Ascending aorta (tissue), 2 donors: ENCODE data around the gene MYO9B. TPM values are rescaled to one million over a fixed set of nuclear protein-coding genes. Genes with fewer than 3 reads are reported as not detected.
A peak's percentile ranks its signal among the peaks of the same experiment; 100 is the strongest.

Experiments
- DNase-seq, 2 donors: peaks; one replicate each; pipeline ENCODE4 v3.0.0-alpha.2; 2019; ENCODE audit warnings: low spot score in 2 of 2
- H3K27ac ChIP-seq, 2 donors: fragments of 200-600 bp; sonication (generic); one replicate each; pipeline ENCODE4 v1.5.1; 2016 to 2017; ENCODE audit warnings: mild to moderate bottlenecking in 1 of 2
- H3K27me3 ChIP-seq: fragments of 200-600 bp; sonication (generic); one replicate; pipeline ENCODE4 v1.5.1; 2017
- H3K36me3 ChIP-seq, 2 donors: fragments of 200-600 bp; sonication (generic); one replicate each; pipeline ENCODE4 v1.5.1; 2016
- H3K4me1 ChIP-seq, 2 donors: fragments of 200-600 bp; sonication (generic); one replicate each; pipeline ENCODE4 v1.5.1; 2016 to 2017; ENCODE audit warnings: mild to moderate bottlenecking in 1 of 2
- H3K4me3 ChIP-seq, 2 donors: fragments of 200-600 bp; sonication (generic); one replicate each; pipeline ENCODE4 v1.5.1; 2016 to 2017; ENCODE audit warnings: mild to moderate bottlenecking in 1 of 2
- H3K9me3 ChIP-seq, 2 donors: fragments of 200-600 bp; sonication (generic); one replicate each; pipeline ENCODE4 v1.5.1; 2016
- intact Hi-C: fragments of 100-400 bp; cut with DNase I; formaldehyde crosslinking; loops from one replicate; pipeline ENCODE4 v1.15.1; 2023
- total RNA-seq: library from RNA; depleted of rRNA; stranded (reverse); fragments of >200 nt; gene quantifications from one replicate; pipeline ENCODE4 v1.1.0, GENCODE V29; 2016
- TF ChIP-seq, protein P1 (sequence below), 3 experiments: fragments of 200-600 bp in 2 of 3; fragments of 450-650 bp in 1 of 3; sonication (generic) in 2 of 3; IDR thresholded peaks; one replicate each; pipeline ENCODE4 v1.5.1; 2016 to 2019; ENCODE audit warnings: antibody characterized with exemption in 3 of 3, mild to moderate bottlenecking in 1 of 3, moderate library complexity in 1 of 3

The MYO9B gene
- total RNA-seq, 1 donor from 2014 or later: 182 TPM

DNA sequence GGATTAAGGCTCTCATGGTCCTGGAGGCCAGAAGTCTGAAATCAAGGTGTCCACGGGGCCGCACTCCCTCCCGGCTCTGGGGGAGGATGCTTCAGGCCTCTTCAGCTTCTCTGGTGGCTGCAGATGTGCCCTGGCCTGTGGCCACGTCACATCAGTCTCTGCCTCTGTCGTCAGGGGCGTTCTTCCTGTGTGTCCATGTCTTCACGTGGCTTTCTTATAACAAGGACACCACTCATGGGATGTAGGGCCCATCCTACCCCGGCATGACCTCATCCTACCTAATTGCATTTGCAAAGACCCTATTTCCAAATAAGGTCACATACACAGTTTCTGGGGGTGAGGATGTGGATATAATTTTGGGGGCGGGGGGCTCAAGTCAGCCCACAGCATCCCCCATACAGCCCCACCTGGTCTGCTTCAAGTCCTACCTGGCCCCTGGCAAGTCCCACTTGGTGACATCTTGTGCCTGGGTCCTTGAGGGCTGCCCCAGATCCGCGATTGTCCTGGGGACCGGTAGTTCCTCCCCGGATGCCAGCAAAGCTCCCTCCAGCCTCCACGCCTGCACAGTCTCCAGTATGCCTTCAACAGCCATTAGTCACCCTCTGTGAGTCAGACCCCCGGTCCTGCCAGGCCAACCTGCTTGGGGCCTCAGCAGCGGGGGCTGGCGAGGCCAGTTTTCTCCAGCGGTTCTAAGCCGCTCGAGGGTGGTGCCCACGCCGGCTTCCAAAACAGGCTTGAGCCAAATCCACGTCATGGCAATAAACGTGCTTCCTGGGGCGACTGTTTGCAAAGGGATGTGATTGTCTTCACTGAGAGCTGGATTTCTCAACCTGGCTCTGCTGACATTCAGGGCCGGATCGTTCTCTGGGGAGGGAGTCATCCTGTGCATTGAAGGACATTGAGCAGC lies 32.2 kb downstream of the MYO9B start:
- no peaks in the 10 kb centered on the region for H3K27me3 ChIP-seq
- peaks cover 26 to 28% of the 10 kb centered on the region in 2 donors for H3K36me3 ChIP-seq
- peak overlapping the region; percentile 91 to 94 for H3K27ac ChIP-seq
- TF ChIP-seq, protein P1, sequence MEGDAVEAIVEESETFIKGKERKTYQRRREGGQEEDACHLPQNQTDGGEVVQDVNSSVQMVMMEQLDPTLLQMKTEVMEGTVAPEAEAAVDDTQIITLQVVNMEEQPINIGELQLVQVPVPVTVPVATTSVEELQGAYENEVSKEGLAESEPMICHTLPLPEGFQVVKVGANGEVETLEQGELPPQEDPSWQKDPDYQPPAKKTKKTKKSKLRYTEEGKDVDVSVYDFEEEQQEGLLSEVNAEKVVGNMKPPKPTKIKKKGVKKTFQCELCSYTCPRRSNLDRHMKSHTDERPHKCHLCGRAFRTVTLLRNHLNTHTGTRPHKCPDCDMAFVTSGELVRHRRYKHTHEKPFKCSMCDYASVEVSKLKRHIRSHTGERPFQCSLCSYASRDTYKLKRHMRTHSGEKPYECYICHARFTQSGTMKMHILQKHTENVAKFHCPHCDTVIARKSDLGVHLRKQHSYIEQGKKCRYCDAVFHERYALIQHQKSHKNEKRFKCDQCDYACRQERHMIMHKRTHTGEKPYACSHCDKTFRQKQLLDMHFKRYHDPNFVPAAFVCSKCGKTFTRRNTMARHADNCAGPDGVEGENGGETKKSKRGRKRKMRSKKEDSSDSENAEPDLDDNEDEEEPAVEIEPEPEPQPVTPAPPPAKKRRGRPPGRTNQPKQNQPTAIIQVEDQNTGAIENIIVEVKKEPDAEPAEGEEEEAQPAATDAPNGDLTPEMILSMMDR (IDR thresholded peaks at IDR 0.05): no peak
- peak; percentile 94 to 99 for DNase-seq
- no peaks in the 10 kb centered on the region for H3K9me3 ChIP-seq
- intact Hi-C loops: loop anchor here (1.0 kb wide), 3 partner anchors 12 to 28 kb away; no protein-coding TSS in a partner anchor
- peak overlapping the region; percentile 1 to 34 for H3K4me3 ChIP-seq
- peaks cover 18 to 29% of the 10 kb centered on the region in 2 donors for H3K4me1 ChIP-seq

DNA sequence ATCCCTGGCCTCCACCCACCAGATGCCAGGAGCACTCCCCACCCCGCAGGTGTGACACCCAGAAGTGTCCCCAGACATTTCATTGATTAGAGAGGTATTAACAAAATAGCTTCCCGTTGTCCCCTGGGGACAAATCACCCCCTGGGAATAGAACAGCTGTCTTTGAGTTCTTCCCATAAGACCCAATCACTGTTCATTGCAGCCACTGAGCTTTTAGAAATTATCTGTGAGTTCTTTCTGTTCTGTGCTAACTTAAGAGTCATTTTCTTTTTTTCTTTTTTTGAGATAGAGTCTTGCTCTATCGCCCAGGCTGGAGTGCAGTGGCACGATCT lies 32.8 kb downstream of the MYO9B start:
- H3K4me1 ChIP-seq: peaks cover 18 to 29% of the 10 kb centered on the region in 2 donors
- intact Hi-C loops: loop anchor here (1.0 kb wide), 3 partner anchors 13 to 28 kb away; no protein-coding TSS in a partner anchor

DNA sequence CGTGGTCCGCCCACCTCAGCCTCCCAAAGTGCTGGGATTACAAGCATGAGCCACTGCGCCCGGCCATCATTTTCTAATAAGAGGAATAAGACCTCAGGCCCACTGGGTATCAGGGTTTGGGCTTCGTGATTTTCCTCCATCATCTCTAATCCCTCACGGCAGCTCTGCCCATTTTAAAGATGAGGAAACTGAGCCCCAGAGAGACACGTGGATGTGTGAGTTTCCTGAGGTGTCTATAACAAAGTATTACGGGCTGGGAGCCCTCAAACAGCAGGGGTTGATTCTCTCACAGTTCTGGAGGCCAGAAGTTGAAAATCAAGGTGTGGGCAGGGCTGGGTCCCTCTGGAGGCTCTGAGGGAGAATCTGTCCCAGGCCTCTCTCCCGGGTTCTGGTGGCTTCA lies 33.7 kb downstream of the MYO9B start:
- intact Hi-C loops: no loop called here
- peak overlapping the region; percentile 85 to 91 for H3K27ac ChIP-seq
- DNase-seq: no peak
- H3K36me3 ChIP-seq: peaks cover 12 to 25% of the 10 kb centered on the region in 2 donors
- H3K4me3 ChIP-seq: no peak overlapping the region
- TF ChIP-seq, protein P1 (IDR thresholded peaks at IDR 0.05): no peak
- H3K9me3 ChIP-seq: no peaks in the 10 kb centered on the region
- no peaks in the 10 kb centered on the region for H3K27me3 ChIP-seq
- H3K4me1 ChIP-seq: peaks cover 18 to 38% of the 10 kb centered on the region in 2 donors

More for the DNA sequence above, 32.8 kb downstream of the MYO9B start:
- H3K4me3 ChIP-seq: peak overlapping the region; percentile 1 to 34
- H3K9me3 ChIP-seq: no peaks in the 10 kb centered on the region
- peaks cover 19 to 26% of the 10 kb centered on the region in 2 donors for H3K36me3 ChIP-seq
- no peak for DNase-seq
- no peaks in the 10 kb centered on the region for H3K27me3 ChIP-seq
- TF ChIP-seq, protein P1 (IDR thresholded peaks at IDR 0.05): no peak
- peak overlapping the region; percentile 85 to 91 for H3K27ac ChIP-seq

DNA sequence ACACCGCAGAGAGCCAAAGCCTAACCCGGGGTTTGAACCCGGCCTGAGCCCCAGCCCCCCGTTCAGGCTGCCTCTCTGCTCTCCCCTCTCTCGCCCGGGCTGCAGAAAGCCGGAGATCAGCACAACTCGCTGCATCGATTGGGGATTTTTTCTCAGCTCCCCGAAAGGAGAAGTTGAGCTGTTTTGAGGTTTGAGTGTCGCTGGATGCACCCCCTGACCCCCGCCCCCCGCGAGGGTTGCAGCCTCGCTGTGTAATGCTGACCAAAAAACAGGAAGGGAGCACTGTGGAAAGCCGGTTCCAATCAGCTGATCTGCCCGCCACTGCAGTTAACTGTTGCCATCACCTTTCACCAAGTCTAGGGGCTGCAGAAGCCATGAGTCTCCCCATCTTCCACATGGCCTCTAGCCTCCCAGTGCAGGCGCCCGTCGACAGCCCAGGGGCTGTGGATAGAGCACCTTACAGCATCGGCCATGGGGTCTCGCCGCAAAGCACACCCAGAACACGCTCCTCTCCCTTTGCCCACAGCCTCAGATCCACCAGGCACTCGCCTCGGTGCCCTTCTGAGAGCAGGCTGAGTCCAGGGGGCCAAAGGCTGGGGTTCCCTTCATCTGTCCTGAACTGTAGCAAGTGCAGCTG lies 34.5 kb downstream of the MYO9B start:
- H3K27me3 ChIP-seq: no peaks in the 10 kb centered on the region
- H3K9me3 ChIP-seq: no peaks in the 10 kb centered on the region
- TF ChIP-seq, protein P1 (IDR thresholded peaks at IDR 0.05): no peak
- H3K27ac ChIP-seq: peak overlapping the region; percentile 85 to 91
- peaks cover 11 to 25% of the 10 kb centered on the region in 2 donors for H3K36me3 ChIP-seq
- H3K4me1 ChIP-seq: peaks cover 18 to 42% of the 10 kb centered on the region in 2 donors
- H3K4me3 ChIP-seq: no peak overlapping the region
- DNase-seq: peak in 1 of 2 donors; percentile 75
- intact Hi-C loops: no loop called here

DNA sequence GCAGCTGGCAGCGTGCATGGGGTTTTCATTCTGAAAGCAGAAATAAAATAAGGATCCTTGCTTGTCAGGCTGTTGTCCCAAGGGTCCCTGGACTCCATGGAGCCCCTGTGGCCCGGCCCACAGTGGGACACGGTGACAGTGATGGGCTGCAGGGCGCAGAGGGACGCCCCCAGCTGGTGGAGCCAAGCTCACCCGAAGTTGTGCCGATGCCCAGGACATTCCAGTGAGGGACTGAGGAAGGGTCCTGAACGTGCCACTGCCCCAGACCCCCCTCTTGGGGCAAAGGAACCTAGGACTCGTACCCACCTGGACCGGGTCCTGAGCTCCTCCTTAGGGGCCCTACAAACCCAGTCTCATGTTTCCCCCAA lies 35.0 kb downstream of the MYO9B start:
- H3K4me1 ChIP-seq: peaks cover 18 to 42% of the 10 kb centered on the region in 2 donors
- H3K9me3 ChIP-seq: no peaks in the 10 kb centered on the region
- TF ChIP-seq, protein P1 (IDR thresholded peaks at IDR 0.05): no peak
- H3K4me3 ChIP-seq: no peak overlapping the region
- DNase-seq: no peak
- peak overlapping the region; percentile 24 to 91 for H3K27ac ChIP-seq
- H3K36me3 ChIP-seq: peaks cover 11 to 21% of the 10 kb centered on the region in 2 donors
- intact Hi-C loops: no loop called here
- no peaks in the 10 kb centered on the region for H3K27me3 ChIP-seq
